Tibial artery (tissue), 4 donors: ENCODE measurements around the gene SIRPA.

Experiments used
- DNase-seq, 2 donors: peaks; one replicate each; pipeline ENCODE4 v3.0.0-alpha.2; 2019
- H3K27ac ChIP-seq, 2 donors: fragments of 200-600 bp; sonication (generic) in 1 of 2; 1 replicate in 1 of 2; 2 replicates in 1 of 2; pipeline ENCODE4 v1.5.1; 2018 to 2019; ENCODE audit warnings: mild to moderate bottlenecking in 1 of 2
- H3K27me3 ChIP-seq, 2 donors: fragments of 200-600 bp; sonication (generic) in 1 of 2; one replicate each; pipeline versions ENCODE4 v1.5.1 to v1.6.0; 2016 to 2019
- H3K36me3 ChIP-seq, 3 donors: fragments of 200-600 bp; sonication (generic) in 2 of 3; one replicate each; pipeline ENCODE4 v1.5.1; 2016 to 2019; ENCODE audit warnings: mild to moderate bottlenecking in 2 of 3
- H3K4me1 ChIP-seq, 4 donors: fragments of 200-600 bp; sonication (generic) in 2 of 4; 1 replicate in 3 of 4; 2 replicates in 1 of 4; pipeline ENCODE4 v1.5.1; 2016 to 2019
- H3K4me3 ChIP-seq, 2 donors: fragments of 200-600 bp; sonication (generic) in 1 of 2; 1 replicate in 1 of 2; 2 replicates in 1 of 2; pipeline ENCODE4 v1.5.1; 2018 to 2019; ENCODE audit warnings: mild to moderate bottlenecking in 2 of 2
- H3K9me3 ChIP-seq, 3 donors: fragments of 200-600 bp; sonication (generic) in 1 of 3; one replicate each; pipeline ENCODE4 v1.5.1; 2016 to 2019
- intact Hi-C: fragments of 100-400 bp; cut with DNase I; formaldehyde crosslinking; loops from one replicate; pipeline ENCODE4 v1.15.0; 2023; ENCODE audit warnings: low total_unique reads
- TF ChIP-seq, protein P1 (sequence below), 2 experiments: fragments of 200-600 bp in 1 of 2; fragments of 450-650 bp in 1 of 2; IDR thresholded peaks; one replicate each; pipeline ENCODE4 v1.5.1; 2017 to 2019; ENCODE audit warnings: antibody characterized with exemption in 2 of 2, mild to moderate bottlenecking in 1 of 2, moderate library complexity in 1 of 2

SIRPA gene

DNA sequence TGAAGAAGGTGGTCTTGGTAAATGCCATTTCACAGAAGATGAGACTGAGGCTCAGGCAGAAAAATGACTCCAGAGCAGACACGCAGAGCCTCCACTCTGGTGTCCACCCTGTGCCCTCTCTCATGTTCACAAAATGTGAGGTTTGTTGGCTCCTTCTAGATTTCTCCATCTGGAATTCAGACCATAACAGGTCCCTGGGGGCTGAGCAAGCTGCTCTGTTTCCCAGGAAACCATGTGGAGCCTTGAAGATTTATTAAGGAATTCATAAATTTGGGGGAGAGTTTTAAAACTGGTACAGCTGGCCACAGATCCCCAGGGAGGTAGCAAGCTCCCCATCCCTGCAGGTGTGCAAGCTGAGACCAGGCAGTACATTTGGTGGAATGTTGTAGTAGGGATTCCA is 38.8 kb upstream of the SIRPA start:
- no peaks in the 10 kb centered on the region for H3K36me3 ChIP-seq
- no peaks in the 10 kb centered on the region for H3K4me1 ChIP-seq
- H3K9me3 ChIP-seq: no peaks in the 10 kb centered on the region
- no peak overlapping the region for H3K27ac ChIP-seq
- intact Hi-C loops: no loop called here
- H3K4me3 ChIP-seq: no peak overlapping the region
- TF ChIP-seq, protein P1, sequence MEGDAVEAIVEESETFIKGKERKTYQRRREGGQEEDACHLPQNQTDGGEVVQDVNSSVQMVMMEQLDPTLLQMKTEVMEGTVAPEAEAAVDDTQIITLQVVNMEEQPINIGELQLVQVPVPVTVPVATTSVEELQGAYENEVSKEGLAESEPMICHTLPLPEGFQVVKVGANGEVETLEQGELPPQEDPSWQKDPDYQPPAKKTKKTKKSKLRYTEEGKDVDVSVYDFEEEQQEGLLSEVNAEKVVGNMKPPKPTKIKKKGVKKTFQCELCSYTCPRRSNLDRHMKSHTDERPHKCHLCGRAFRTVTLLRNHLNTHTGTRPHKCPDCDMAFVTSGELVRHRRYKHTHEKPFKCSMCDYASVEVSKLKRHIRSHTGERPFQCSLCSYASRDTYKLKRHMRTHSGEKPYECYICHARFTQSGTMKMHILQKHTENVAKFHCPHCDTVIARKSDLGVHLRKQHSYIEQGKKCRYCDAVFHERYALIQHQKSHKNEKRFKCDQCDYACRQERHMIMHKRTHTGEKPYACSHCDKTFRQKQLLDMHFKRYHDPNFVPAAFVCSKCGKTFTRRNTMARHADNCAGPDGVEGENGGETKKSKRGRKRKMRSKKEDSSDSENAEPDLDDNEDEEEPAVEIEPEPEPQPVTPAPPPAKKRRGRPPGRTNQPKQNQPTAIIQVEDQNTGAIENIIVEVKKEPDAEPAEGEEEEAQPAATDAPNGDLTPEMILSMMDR (IDR thresholded peaks at IDR 0.05): no peak
- H3K27me3 ChIP-seq: peaks cover 0 to 4% of the 10 kb centered on the region in 2 donors
- no peak for DNase-seq

DNA sequence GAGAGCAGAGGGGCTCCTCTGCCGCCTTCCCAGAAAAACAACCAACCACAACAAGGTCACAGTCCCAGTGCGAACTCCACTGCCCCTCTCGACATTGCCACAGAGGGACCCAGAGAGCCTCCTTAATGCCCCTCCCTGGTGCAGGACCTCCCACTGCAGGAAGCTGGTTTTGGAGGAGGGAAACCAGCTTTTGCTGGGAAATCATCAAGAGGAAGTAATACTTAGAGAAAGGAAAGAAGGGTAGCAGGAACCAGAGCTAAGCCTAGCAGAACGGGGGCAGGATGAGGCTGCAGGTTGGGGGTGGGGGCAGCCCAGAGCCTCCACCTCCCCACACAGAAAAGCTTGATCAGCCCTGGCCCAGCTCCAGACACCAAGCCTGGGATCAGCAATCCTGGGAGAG is 37.7 kb upstream of the SIRPA start:
- TF ChIP-seq, protein P1 (IDR thresholded peaks at IDR 0.05): no peak
- Histone ChIP-seq H3K4me3 (no peak overlapping the region), H3K27me3 (peaks cover 0 to 4% of the 10 kb centered on the region in 2 donors), H3K27ac (no peak overlapping the region), H3K36me3 (no peaks in the 10 kb centered on the region), H3K9me3 (no peaks in the 10 kb centered on the region), H3K4me1 (no peaks in the 10 kb centered on the region)
- intact Hi-C loops: no loop called here
- DNase-seq: no peak

DNA sequence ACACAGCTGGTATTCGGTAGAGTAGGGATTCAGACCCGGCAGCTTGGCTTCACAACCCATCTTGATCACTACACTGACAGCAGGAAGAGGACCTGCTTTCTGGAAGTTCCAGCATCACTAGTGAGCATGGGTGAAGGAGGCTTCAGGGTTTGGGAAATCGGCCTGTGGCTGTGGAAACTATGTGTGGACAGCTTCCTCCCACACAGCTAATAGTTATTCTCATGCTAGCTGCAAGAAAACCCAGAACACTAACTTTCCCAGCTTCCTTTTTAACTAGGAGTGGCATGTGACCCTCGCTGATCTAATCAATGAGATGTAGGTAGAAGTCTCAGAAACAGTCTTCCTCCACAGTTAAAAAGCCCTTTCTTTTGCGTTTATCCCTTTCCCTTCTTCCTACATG is 36.3 kb upstream of the SIRPA start:
- Histone ChIP-seq H3K27ac (no peak overlapping the region), H3K4me1 (no peaks in the 10 kb centered on the region), H3K36me3 (no peaks in the 10 kb centered on the region), H3K27me3 (peaks cover 0 to 4% of the 10 kb centered on the region in 2 donors), H3K4me3 (no peak overlapping the region), H3K9me3 (no peaks in the 10 kb centered on the region)
- DNase-seq: no peak
- TF ChIP-seq, protein P1 (IDR thresholded peaks at IDR 0.05): no peak
- intact Hi-C loops: no loop called here

DNA sequence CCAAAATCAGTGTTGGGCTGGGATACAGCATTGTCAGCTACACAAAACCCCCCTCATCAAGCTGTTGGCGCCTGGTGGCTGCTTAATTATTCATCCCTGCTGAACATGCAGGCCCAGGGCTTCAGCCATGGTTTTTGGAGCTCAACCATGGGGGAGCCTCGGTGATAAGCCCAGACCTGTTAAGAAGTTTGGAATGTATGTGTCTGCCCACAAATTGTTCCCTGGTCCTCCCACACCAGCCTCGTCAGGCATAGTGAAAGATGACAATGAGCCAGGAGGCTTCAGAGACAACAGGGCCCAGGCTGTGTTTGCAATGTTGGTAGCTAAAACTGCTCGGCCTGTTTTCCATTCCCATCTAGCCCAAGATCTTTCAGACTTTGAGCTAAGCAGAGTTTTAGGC is 34.8 kb upstream of the SIRPA start:
- Histone ChIP-seq H3K9me3 (no peaks in the 10 kb centered on the region), H3K27me3 (peaks cover 0 to 4% of the 10 kb centered on the region in 2 donors), H3K4me3 (no peak overlapping the region), H3K4me1 (no peaks in the 10 kb centered on the region), H3K36me3 (no peaks in the 10 kb centered on the region), H3K27ac (no peak overlapping the region)
- DNase-seq: no peak
- TF ChIP-seq, protein P1 (IDR thresholded peaks at IDR 0.05): no peak
- intact Hi-C loops: no loop called here

DNA sequence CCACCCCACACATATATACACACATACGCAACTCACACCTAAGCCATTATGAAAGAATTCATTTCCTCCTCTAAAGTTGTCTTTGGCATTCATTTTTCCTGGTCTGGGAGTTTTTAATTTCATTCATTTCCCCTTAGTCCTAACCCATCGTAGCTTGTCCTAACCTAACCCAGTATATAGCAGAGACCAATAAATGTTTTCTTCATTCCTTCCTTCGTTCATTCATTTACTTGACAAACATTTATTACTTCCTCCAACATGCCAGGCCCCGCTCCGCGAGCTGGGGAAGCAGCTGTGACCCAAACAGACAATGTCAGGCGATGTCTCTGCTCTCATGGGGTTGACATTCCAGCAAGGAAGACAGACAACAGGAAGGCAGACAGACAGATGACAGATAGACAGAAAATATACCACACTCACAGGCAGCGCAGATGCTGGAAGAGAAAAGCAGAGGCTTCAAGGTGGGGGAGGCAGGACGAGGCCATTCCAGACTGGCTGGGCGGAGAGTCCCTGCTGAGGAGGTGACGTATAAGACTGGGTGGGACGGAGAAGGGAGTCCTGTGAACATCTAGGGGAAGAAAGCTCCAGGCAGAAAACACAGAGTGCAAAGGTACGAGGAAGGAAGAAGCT is 33.7 kb upstream of the SIRPA start:
- Histone ChIP-seq H3K36me3 (no peaks in the 10 kb centered on the region), H3K9me3 (no peaks in the 10 kb centered on the region), H3K4me3 (no peak overlapping the region), H3K27me3 (peaks cover 0 to 4% of the 10 kb centered on the region in 2 donors), H3K27ac (no peak overlapping the region), H3K4me1 (no peaks in the 10 kb centered on the region)
- no peak for DNase-seq
- TF ChIP-seq, protein P1 (IDR thresholded peaks at IDR 0.05): no peak
- intact Hi-C loops: no loop called here
